Neural progenitor cell (in vitro differentiated cells): ENCODE measurements around the gene CDK13.
"Not testable (repeated sequence)": the region's sequence is repeated elsewhere in the genome, so short reads cannot be mapped to it uniquely, and the experiment has no call there.

Source experiments
- CTCF ChIP-seq: fragments of 200-600 bp; sonication (generic); IDR thresholded peaks from 2 replicates; pipeline ENCODE4 v1.5.1; 2017; ENCODE audit warnings: antibody characterized with exemption, mild to moderate bottlenecking
- EZH2 ChIP-seq: fragments of 200-600 bp; sonication (generic); IDR thresholded peaks from 2 replicates; pipeline ENCODE4 v1.6.1; 2017; ENCODE audit warnings: antibody characterized with exemption, mild to moderate bottlenecking, moderate library complexity

GRCh38 chr7:40145596-40146130 is 195.6 kb downstream of the CDK13 start:
- not testable (repeated sequence) for TF ChIP-seq CTCF, EZH2
